ENCODE results near the gene STEAP4.
"Not testable (repeated sequence)": the region's sequence is repeated elsewhere in the genome, so short reads cannot be mapped to it uniquely, and the experiment has no call there.

Gene STEAP4

DNA sequence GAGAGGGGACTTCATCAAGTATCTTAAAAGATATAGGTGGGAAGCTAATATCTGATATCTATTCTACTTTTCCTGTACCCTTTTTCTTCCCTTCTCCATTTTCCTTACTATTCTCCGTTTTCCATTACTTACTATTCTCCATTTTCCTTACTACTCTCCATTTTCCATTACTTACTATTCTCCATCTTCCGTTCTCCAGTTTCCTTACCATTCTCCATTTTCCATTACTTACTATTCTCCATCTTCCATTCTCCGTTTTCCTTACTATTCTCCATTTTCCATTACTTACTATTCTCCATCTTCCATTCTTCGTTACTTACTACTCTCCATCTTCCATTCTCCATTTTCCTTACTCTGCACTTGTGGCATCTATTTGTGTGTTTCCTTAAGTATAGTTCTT lies 39.3 kb downstream of the STEAP4 start:
- DNase-seq: no peak

DNA sequence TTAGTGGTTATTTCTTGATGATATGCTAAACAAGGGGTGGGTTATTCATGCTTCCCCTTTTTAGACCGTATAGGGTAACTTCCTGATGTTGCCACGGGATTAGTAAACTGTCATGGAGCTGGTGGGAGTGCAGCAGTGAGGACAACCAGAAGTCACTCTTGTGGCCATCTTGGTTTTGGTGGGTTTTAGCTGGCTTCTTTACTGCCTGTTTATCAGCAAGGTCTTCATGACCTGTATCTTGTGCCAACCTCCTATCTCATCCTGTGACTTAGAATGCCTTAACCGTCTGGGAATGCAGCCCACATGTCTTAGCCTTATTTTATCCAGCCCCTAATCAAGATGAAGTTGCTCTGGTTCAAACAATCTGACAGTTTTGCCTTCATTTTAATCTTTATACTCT lies 41.7 kb downstream of the STEAP4 start:
- not testable (repeated sequence) for DNase-seq

DNA sequence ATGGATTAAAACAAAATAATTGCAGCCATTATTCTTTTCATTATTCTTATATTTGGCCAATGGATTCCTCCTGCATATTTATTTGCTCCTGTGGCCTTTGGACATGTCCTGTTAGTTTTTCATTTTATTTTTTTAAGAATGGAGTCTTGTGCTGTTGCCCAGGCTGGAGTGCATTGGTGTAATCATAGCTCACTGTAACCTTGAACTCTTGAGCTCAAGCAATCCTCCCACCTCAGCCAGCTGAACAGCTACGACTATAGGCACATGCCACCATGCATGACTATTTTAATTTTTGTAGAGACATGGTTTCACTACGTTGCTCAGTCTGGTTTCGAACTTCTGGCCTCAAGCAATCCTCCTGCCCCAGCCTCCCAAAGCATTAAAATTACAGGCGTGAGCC lies 44.1 kb downstream of the STEAP4 start:
- DNase-seq: no peak

DNA sequence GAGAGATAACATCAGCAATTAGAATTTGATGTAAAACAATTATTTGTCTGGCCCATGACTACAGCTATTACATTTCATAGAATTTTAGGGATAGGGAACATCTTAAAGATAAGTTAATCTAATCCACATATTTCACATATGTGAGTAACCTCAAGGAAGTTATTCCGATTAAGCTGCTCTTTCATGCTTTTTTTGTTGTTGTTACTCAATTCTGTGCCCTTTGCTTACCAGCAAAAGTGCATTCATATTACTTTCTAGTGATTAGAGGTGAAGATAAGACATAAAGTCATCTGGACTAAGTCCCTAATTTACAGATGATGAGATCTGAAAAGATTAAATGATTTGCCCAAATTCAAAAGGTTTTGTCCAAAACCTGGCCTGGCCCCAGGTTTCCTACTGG lies 46.0 kb downstream of the STEAP4 start:
- no peak for DNase-seq

DNA sequence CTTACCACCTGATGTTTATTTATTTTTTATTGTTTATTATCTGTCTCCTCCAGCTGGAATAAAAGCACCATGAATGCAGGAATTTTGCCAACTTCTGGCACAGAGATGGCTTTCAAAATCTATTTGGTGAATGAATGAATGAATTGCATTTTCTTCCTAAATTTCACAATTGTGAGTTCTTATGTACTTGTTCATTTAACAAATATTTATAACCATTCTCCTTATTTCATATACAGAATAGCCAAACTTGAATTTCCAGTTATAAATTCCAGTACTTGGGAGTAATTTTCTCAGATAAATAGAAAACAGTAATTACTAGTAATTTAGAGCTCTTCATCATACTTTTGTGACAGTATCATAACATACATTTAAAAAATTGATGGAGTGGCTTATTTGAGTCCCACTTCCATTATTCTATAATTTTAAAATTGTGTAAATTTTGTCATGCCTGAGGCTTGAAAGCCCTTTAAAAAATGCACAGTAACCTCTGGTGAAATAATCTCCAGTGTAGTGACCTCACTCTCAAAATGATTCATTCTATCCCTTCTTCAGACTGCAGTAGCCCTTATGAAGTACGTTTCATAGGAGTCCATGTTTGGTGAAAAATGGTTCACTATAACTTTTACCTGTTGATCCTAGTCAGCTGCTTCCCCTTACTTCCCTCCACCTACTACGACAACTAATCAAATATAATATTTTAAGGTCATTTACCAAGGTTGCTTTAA lies 46.9 kb downstream of the STEAP4 start:
- DNase-seq: no peak

DNA sequence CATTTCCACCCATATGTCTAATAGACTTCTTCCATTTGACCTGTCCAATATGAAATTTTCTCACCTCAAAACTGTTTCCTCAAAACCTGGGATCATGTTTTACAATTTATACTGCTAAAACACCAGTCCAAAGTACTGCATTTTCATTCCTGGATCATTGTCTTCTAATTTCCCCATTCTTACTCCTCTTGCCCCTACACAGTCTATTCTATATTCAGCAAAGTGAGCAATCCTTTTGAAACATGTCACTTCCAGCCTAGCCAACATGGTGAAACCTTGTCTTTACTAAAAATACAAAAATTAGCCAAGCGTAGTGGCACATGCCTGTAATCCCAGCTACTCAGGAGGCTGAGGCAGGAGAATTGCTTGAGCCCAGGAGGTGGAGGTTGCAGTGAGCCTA lies 48.4 kb downstream of the STEAP4 start:
- not testable (repeated sequence) for DNase-seq

DNA sequence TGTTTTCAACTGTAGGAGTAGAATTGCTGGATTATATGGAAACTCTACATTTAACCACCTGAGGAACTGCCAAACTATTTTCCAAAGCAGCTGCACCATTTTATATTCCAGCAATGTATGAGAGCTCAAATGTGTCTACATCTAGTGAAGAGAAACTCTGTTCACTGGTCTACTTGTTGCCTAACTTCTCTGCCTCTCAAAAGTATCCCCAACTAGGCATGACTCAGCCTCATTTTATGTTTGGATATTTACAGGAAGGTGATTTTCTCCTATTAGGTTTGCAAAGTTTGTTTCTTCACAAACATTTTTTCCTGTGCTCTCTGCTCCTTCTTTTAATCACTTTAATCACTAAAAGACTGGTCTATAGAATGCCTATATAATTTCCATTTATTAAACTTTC lies 49.8 kb downstream of the STEAP4 start:
- DNase-seq: no peak

DNA sequence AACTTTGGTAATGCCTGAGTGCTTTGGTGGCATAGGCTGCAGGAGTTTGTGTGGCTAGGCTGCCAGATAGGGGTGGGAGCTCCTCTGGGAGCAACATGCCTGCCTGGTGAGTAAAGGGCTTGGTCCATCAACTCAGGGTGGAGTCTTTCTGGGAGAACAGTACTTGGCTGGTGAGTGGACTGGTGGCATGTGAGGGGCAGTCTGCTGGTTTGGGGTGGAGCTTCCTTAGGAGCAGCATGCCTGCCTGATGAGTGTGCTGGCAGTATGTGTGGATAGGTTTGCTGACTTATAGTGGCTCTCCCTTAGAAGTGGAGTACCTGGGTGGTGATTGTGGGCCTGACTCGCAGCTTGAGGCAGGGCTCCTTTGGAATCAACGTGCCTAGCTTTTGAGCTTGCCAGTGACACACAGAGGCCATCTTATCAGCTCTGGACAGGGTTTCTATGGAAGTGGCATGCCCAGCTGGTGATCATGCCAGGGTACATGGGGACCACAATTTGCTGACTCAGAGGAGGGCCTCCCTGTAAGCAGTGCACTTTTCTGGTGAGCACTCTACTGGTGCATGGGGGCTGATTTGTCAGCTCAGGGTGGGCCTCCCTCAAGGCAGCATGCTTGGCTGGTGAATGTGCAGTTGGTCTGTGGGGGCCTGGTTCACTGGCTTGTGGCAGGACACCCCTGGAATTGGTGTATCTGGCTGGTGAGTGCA lies 51.8 kb downstream of the STEAP4 start:
- DNase-seq: no peak

DNA sequence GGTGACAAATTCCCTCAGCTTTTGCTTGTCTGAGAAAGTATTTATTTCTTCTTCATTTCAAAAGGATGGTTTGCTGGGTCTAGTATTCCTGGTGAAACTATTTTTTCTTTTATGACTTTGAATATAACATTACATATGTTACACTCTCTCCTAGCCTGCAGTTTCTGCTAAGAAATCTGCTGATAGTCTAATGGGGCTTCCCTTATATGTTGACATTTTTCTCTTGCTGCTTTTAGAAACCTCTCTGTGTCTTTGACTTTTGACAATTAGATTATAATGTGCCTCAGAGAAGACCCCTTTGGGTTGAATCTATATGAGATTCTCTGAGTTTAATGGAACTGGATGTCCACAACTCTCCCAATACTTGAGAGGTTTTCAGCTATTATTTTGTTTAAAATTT lies 53.1 kb downstream of the STEAP4 start:
- DNase-seq: no peak

DNA sequence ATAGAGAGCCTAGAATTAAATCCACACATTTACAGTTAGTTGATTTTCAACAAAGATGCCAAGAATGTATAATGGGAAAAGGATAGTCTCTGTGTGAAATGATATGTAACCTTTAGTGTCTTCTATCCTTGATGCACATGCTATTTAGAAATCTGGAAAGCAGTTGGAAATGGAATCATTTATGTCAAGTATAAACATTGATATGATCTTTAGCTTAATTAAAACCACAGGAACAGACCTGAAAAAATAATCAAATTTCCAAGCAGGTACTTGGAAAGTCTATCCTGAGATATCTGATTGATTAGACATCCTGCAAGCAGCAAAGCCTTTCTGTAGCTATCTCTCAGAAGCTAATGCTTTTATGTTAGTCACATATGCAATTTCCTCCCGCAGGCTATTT lies 62.4 kb downstream of the STEAP4 start:
- no peak for DNase-seq

DNA sequence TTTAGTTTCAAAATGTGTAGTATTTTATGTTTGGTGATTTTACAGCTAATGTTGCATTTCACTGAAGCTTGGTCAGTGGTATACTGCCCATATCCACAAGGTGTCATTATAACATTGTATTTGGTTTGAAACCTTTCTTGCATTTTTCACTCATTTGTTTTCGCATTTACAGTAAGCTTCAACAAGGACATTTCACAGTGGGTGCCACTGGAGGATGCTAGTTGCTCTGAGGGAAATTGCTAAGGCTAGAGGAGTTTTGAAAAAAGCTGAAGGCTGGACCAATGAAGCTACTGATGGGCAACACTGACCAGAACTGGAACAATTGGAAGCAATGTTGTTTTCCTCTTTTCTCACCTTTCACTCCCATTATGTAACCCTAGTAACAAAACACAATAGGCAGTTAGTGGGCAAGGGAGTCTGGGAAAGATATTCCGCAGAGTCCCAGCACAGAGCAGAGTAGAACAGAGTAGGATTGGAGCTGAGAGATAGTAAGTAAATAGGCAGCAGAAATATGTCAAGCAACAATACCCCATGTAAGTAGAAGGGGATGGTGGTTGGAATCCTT lies 63.3 kb downstream of the STEAP4 start:
- DNase-seq: peak; percentile 81

DNA sequence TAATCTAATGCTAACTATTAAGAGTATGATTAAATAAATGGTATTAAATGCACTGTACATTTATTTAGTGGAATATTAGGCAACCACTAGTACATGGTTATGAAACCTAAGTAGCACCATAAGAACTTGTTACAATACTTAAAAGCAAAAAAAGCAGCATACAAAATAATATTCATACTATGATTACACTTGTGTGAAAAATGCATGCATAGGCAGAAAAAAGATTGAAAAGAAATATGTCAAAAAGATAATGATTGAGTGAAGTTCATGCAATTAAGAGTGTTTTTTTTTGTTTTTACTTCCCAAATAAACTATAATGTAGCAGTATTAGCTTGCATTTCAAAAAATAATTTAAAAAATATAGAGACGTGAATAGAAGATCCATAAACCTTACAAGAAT lies 66.8 kb downstream of the STEAP4 start:
- no peak for DNase-seq

DNA sequence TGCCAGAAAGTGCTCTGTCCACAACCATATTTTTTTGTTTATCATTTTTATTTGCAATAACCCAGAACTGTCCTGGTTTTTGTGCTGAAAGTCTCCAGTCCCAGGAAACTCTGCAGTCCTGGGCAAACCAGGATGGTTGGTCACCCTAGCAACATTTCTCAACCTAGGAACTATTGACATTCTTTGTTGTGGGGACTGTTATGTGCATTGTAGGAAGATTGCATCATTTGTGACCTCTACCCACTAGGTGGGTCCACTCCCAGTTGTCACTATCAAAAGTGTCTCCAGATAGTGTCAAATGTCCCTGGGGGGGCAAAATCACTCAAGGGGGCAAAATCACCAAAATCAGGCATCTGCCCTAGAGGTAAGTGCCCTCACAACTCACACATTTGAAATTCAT lies 72.9 kb downstream of the STEAP4 start:
- DNase-seq: no peak

DNA sequence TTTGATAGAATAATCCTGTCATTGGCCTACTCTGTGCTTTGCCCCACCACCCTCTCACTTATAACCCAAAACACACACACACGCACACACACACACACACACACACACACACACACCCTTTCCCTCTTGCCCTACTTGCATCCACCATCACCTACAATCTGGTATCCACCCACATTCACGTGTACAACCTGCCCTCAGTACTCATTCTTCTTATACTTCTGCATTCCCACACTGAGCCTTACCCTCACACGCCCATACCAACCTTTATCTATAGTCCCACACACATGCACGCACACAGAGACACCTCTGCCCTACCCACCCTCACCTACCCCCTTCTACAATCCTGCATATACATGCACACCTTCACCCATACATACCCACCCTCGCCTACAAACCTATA lies 76.0 kb downstream of the STEAP4 start:
- DNase-seq: no peak

DNA sequence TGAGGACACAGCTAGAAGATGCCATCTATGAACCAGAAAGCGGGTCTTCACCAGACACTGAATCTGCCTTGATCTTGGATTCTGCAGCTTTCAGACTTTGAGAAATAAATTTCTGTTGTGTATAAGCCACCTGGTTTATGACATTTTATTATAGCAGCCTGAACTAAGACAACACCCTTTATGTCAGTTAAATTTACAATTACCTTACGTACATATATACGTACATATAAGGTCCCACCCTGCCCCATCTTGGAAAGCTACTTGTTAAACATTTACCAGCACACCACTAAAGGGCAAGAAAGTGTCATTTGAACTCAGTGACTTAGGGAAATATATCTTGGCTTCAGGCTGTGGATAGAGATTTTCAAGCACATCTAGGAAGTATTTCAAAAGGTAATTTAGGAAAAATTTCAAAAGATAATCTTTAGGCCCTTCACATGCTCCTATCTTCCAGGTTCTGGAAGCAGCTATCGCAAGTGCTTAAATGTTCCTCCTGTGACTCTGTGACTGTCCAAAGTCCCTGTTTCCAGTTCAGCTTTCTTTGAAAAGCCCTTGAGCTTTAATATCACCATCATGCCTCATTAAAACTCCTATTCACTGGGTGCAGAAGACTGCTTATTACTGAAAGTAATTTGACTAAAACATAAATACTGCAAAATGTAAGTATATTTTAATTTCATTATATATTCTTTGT lies 77.2 kb downstream of the STEAP4 start:
- DNase-seq: no peak

DNA sequence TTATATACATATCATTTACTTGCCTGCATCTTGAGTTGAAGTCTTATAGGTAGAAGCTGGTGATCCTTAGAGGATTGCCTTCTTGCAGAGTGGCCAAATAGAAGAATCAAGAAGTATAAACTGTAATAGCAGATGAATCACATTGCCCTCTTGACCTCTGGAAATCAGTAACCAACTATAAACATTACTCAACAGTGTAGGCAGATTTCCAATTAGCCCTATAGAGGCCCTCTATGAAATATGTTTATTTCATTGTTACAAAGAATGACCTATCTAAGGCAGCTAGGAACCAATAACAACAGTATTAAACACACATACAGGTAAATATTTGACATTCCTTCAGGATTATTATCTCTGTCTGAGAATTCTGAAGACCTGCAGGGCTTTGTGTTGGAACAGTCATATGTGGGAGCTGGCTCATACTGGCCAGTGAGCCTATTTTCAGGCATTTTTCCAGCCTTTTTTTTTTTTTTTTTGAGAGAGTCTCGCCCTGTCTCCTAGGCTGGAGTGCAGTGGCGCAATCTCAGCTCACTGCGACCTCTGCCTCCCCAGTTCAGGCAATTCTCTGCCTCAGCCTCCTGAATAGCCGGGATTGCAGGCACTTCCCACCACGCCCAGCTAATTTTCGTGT lies 79.7 kb downstream of the STEAP4 start:
- no peak for DNase-seq

DNA sequence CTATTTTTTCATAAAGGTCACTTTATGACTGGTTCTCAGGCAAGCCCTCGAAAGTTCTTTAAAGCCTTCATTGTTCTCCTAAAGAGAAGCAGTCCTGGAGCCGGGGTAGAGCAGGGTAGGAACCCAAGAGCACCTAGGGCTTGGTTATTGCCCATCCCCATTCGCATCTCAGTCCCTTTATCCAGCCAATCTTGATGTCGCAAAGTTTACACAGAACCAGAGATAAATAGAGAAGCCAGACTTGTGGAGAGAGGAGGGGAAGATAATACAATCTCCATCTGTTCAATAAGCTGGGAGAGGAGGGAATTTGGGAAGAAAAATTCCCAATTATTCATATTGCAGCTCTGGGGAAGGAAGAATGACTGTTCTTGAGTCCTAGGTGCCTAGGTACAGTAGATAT lies 80.5 kb downstream of the STEAP4 start:
- DNase-seq: no peak

DNA sequence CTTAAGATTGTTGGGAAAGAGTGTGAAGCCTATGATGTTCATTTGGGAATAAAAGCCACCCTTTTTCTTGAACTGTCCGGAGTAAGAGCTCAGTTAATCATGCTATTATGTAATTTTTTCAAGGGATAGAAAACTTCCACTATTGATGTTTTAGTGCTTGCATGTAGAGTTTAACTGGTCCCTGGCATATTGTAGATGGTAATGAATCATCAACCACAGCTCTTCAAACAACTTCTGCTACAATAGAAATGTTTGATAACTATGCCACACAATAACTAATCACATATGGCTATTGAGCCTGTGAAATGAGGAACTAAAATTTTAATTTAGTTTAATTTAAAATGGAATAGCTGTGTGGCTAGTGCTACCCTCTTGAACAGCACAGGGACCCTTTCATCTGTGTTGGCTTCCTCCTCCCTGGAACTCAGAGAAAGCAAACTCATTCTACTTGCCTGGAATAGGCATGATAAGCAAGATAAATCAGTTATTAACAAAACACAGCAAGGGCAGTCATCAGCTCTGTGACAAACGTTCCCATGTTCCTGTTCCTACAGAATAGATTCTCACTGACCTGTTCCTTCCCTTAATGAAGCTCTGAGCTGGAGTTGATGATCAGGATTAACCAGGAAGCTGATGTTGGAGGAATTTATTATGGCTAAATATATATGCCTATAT lies 82.0 kb downstream of the STEAP4 start:
- DNase-seq: no peak

DNA sequence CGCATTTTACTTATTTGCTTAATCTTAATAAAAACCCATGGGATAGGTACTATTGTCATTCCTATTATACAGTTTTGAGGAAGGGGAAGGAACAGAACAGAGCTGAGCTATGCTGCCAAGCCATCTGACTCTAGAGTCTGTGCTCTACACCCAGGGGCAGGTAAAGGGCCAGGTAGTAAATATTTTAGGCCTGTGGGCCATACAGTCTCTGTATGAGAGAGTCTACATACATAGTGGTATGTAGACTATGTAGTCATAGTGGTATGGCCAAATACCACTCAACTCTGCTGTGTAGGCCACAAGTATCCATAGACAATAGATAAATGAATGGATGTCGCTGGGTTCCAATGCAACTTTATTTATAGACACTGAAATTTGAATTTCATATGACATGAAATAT lies 83.4 kb downstream of the STEAP4 start:
- no peak for DNase-seq

Data from eye (tissue), 1 donor.